ENCODE results near the gene HNRNPUL2.

- TF ChIP-seq CTCF (IDR thresholded peaks at IDR 0.05) (no peak), EZH2 (IDR thresholded peaks at IDR 0.05; ENCODE audit: borderline replicate concordance, insufficient read depth, low read depth, low read length, poor library complexity, severe bottlenecking) (no peak)
Measured at GRCh38 chr11:62726156-62726914, 922 bp downstream of the HNRNPUL2 start.

Data from B cell (primary cell).